Gastroesophageal sphincter (tissue), 3 donors: ENCODE results near the gene COL5A1.

ENCODE experiments used
- CTCF ChIP-seq, 4 experiments: fragments of 200-600 bp in 2 of 4; fragments of 450-650 bp in 2 of 4; sonication (generic) in 1 of 4; IDR thresholded peaks; one replicate each; pipeline ENCODE4 v1.5.1; 2017 to 2019; ENCODE audit warnings: antibody characterized with exemption in 4 of 4, mild to moderate bottlenecking in 2 of 4, moderate library complexity in 2 of 4
- POLR2AphosphoS5 ChIP-seq: sonication (generic); formaldehyde crosslinking; IDR thresholded peaks from one replicate; pipeline ENCODE4 v1.6.1; 2017; ENCODE audit warnings: antibody characterized with exemption

GRCh38 chr9:134606951-134607731, 34.5 kb upstream of the COL5A1 start:
- TF ChIP-seq CTCF (IDR thresholded peaks at IDR 0.05), result no peak
- no peak for TF ChIP-seq POLR2AphosphoS5
